RWPE1 (cell line): Measurements from ENCODE around the gene LIPM.

Experiments
- CTCF ChIA-PET: fragments of 350-600 bp; sonication (Branson Sonifier 250); formaldehyde crosslinking; extraction: SDS; loops from one replicate; lab custom pipeline; 2021; lab: Yijun Ruan, JAX
- POLR2A ChIA-PET: fragments of 400-600 bp; formaldehyde crosslinking; extraction: SDS; loops from one replicate; lab custom pipeline; 2020; ENCODE audit warnings: antibody characterized with exemption; ENCODE audit not compliant: low non-redundant PET; lab: Yijun Ruan, JAX
- DNase-seq: peaks from one replicate; pipeline ENCODE4 v3.0.0; 2012; ENCODE audit warnings: low spot score
- H3K27ac ChIP-seq: fragments of 450-650 bp; 2 replicates; pipeline ENCODE4 v1.5.1; 2017
- CTCF ChIP-seq: fragments of 450-650 bp; conservative IDR thresholded peaks from 2 replicates; pipeline ENCODE4 v1.5.1; 2017; ENCODE audit warnings: low read depth, mild to moderate bottlenecking

LIPM gene

GRCh38 chr10:88849234-88849633, 46.7 kb downstream of the LIPM start:
- POLR2A ChIA-PET = no interaction called here
- TF ChIP-seq CTCF = no peak
- CTCF ChIA-PET = interaction anchor here (0.7 to 1.3 kb wide), 4 partner anchors 13 to 138 kb away, joined by 3 to 5 read pairs (median 4); no protein-coding TSS in a partner anchor
- no peak for DNase-seq
- no peak overlapping the region for H3K27ac ChIP-seq

- H3K27ac ChIP-seq = no peak overlapping the region
- ChIA-PET CTCF (no interaction called here), POLR2A (no interaction called here)
- no peak for DNase-seq
- TF ChIP-seq CTCF = no peak
These were observed 48.2 kb downstream of the LIPM start for GRCh38 chr10:88850712-88851111.

- peak; percentile 94 for DNase-seq
- H3K27ac ChIP-seq = peak within 1 kb of the TSS; percentile 50
- ChIA-PET POLR2A (no interaction called here), CTCF (interaction anchor here (0.7 kb wide), 1 partner anchor 65 kb away, joined by 3 read pairs; no protein-coding TSS in a partner anchor)
- no peak for TF ChIP-seq CTCF
These were observed 49.2 kb downstream of the LIPM start, which contains the start of gene ANKRD22 for GRCh38 chr10:88851706-88852105. Gene ANKRD22, minus strand, starts transcription at chr10:88851844. Its CDS starts 237 bp downstream, at chr10:88851607.

- ChIA-PET POLR2A (no interaction called here), CTCF (interaction anchor here (0.6 kb wide), 1 partner anchor 1636 kb away, joined by 3 read pairs; no protein-coding TSS in a partner anchor)
- no peak for TF ChIP-seq CTCF
- no peak for DNase-seq
- no peak overlapping the region for H3K27ac ChIP-seq
These were observed 49.8 kb downstream of the LIPM start for GRCh38 chr10:88852327-88852726.

- no peak overlapping the region for H3K27ac ChIP-seq
- TF ChIP-seq CTCF = no peak
- POLR2A ChIA-PET = interaction anchor here (0.6 kb wide), 1 partner anchor 9 kb away, joined by 3 read pairs; no protein-coding TSS in a partner anchor
- CTCF ChIA-PET = interaction anchor here (0.6 to 1.1 kb wide), 3 partner anchors 17 to 1637 kb away, joined by 3 read pairs; no protein-coding TSS in a partner anchor
- no peak for DNase-seq
These were observed 50.8 kb downstream of the LIPM start for GRCh38 chr10:88853155-88853881.

- H3K27ac ChIP-seq = no peak overlapping the region
- DNase-seq = no peak
- ChIA-PET POLR2A (no interaction called here), CTCF (interaction anchor here (3.2 kb wide), 1 partner anchor 18 kb away, joined by 24 read pairs; no protein-coding TSS in a partner anchor)
- no peak for TF ChIP-seq CTCF
These were observed 52.2 kb downstream of the LIPM start for GRCh38 chr10:88854684-88855083.
